ENCODE measurements around the gene URB2. TPM values are rescaled to one million over a fixed set of nuclear protein-coding genes. Genes with fewer than 3 reads are reported as not detected.
A peak's percentile ranks its signal among the peaks of the same experiment; 100 is the strongest.

Gene URB2
- total RNA-seq, 1 experiment from 2014 or later: 14.1 TPM

- Histone ChIP-seq H3K4me1 (ENCODE audit: low read length) (no peaks in the 10 kb centered on the region), H3K27ac (ENCODE audit: low read length) (no peak overlapping the region), H3K4me3 (ENCODE audit: low read length) (no peak overlapping the region), H3K27me3 (ENCODE audit: low read length) (no peaks in the 10 kb centered on the region), H3K9me2 (replicated peaks; ENCODE audit: insufficient read depth, low read length) (no peaks in the 10 kb centered on the region), H3K9ac (ENCODE audit: low read length) (no peak overlapping the region), H3K36me3 (ENCODE audit: insufficient read depth, low read length) (peaks cover 45% of the 10 kb centered on the region), H4K20me1 (ENCODE audit: insufficient read depth, low read depth, low read length) (no peaks in the 10 kb centered on the region), H2AFZ (ENCODE audit: low read length) (no peak overlapping the region), H3K9me3 (ENCODE audit: low read length) (no peaks in the 10 kb centered on the region), H3K4me2 (ENCODE audit: low read depth, low read length, poor library complexity, severe bottlenecking) (no peak overlapping the region), H3K79me2 (ENCODE audit: low read length) (peaks cover 6% of the 10 kb centered on the region)
- peak; percentile 79 for DNase-seq
Measured at GRCh38 chr1:229661022-229661877, 35.2 kb downstream of the URB2 start.

- no peak overlapping the region for H3K9ac ChIP-seq (ENCODE audit: low read length)
- no peaks in the 10 kb centered on the region for H3K4me1 ChIP-seq (ENCODE audit: low read length)
- no peaks in the 10 kb centered on the region for H3K9me2 ChIP-seq (replicated peaks; ENCODE audit: insufficient read depth, low read length)
- H3K36me3 ChIP-seq (ENCODE audit: insufficient read depth, low read length): peaks cover 43% of the 10 kb centered on the region
- H3K9me3 ChIP-seq (ENCODE audit: low read length): no peaks in the 10 kb centered on the region
- H3K79me2 ChIP-seq (ENCODE audit: low read length): peaks cover 6% of the 10 kb centered on the region
- no peak overlapping the region for H2AFZ ChIP-seq (ENCODE audit: low read length)
- peak; percentile 24 for DNase-seq
- H3K4me2 ChIP-seq (ENCODE audit: low read depth, low read length, poor library complexity, severe bottlenecking): no peak overlapping the region
- H3K27me3 ChIP-seq (ENCODE audit: low read length): no peaks in the 10 kb centered on the region
- H4K20me1 ChIP-seq (ENCODE audit: insufficient read depth, low read depth, low read length): no peaks in the 10 kb centered on the region
- H3K4me3 ChIP-seq (ENCODE audit: low read length): no peak overlapping the region
- no peak overlapping the region for H3K27ac ChIP-seq (ENCODE audit: low read length)
Measured at GRCh38 chr1:229661897-229662296, 35.9 kb downstream of the URB2 start.

GRCh38 chr1:229664133-229664689, 38.2 kb downstream of the URB2 start:
- DNase-seq: peak; percentile 40
- Histone ChIP-seq H4K20me1 (ENCODE audit: insufficient read depth, low read depth, low read length) (no peaks in the 10 kb centered on the region), H3K9me2 (replicated peaks; ENCODE audit: insufficient read depth, low read length) (no peaks in the 10 kb centered on the region), H2AFZ (ENCODE audit: low read length) (no peak overlapping the region), H3K9ac (ENCODE audit: low read length) (no peak overlapping the region), H3K27me3 (ENCODE audit: low read length) (no peaks in the 10 kb centered on the region), H3K4me1 (ENCODE audit: low read length) (no peaks in the 10 kb centered on the region), H3K9me3 (ENCODE audit: low read length) (no peaks in the 10 kb centered on the region), H3K36me3 (ENCODE audit: insufficient read depth, low read length) (peaks cover 22% of the 10 kb centered on the region), H3K27ac (ENCODE audit: low read length) (no peak overlapping the region), H3K79me2 (ENCODE audit: low read length) (0 out of 2 replicates have a peak, but pooled peaks cover 2% of the 10 kb centered on the region), H3K4me2 (ENCODE audit: low read depth, low read length, poor library complexity, severe bottlenecking) (no peak overlapping the region), H3K4me3 (ENCODE audit: low read length) (no peak overlapping the region)

- Histone ChIP-seq H3K79me2 (ENCODE audit: low read length) (0 out of 2 replicates have a peak, but pooled peaks cover 2% of the 10 kb centered on the region), H3K9ac (ENCODE audit: low read length) (no peak overlapping the region), H2AFZ (ENCODE audit: low read length) (no peak overlapping the region), H3K4me1 (ENCODE audit: low read length) (no peaks in the 10 kb centered on the region), H4K20me1 (ENCODE audit: insufficient read depth, low read depth, low read length) (no peaks in the 10 kb centered on the region), H3K36me3 (ENCODE audit: insufficient read depth, low read length) (peaks cover 10% of the 10 kb centered on the region; the same call in 1 of the 2 replicates), H3K9me3 (ENCODE audit: low read length) (no peaks in the 10 kb centered on the region), H3K9me2 (replicated peaks; ENCODE audit: insufficient read depth, low read length) (no peaks in the 10 kb centered on the region), H3K4me3 (ENCODE audit: low read length) (no peak overlapping the region), H3K27me3 (ENCODE audit: low read length) (no peaks in the 10 kb centered on the region), H3K4me2 (ENCODE audit: low read depth, low read length, poor library complexity, severe bottlenecking) (no peak overlapping the region), H3K27ac (ENCODE audit: low read length) (no peak overlapping the region)
- DNase-seq: peak; percentile 33
Measured at GRCh38 chr1:229665912-229666558, 40.0 kb downstream of the URB2 start.

- Histone ChIP-seq H3K79me2 (ENCODE audit: low read length) (0 out of 2 replicates have a peak, but pooled peaks cover 2% of the 10 kb centered on the region), H3K4me1 (ENCODE audit: low read length) (no peaks in the 10 kb centered on the region), H3K27ac (ENCODE audit: low read length) (no peak overlapping the region), H3K9me3 (ENCODE audit: low read length) (no peaks in the 10 kb centered on the region), H3K4me2 (ENCODE audit: low read depth, low read length, poor library complexity, severe bottlenecking) (no peak overlapping the region), H3K4me3 (ENCODE audit: low read length) (no peak overlapping the region), H3K27me3 (ENCODE audit: low read length) (no peaks in the 10 kb centered on the region), H3K9ac (ENCODE audit: low read length) (no peak overlapping the region), H3K36me3 (ENCODE audit: insufficient read depth, low read length) (peaks cover 5% of the 10 kb centered on the region; the same call in 1 of the 2 replicates), H2AFZ (ENCODE audit: low read length) (no peak overlapping the region), H3K9me2 (replicated peaks; ENCODE audit: insufficient read depth, low read length) (no peaks in the 10 kb centered on the region), H4K20me1 (ENCODE audit: insufficient read depth, low read depth, low read length) (no peaks in the 10 kb centered on the region)
- peak; percentile 17 for DNase-seq
Measured at GRCh38 chr1:229666585-229666984, 40.5 kb downstream of the URB2 start.

GRCh38 chr1:229669333-229669732, 43.3 kb downstream of the URB2 start:
- no peaks in the 10 kb centered on the region for H3K79me2 ChIP-seq (ENCODE audit: low read length)
- peak; percentile 27 for DNase-seq
- no peaks in the 10 kb centered on the region for H3K36me3 ChIP-seq (ENCODE audit: insufficient read depth, low read length)
- no peak overlapping the region for H3K9ac ChIP-seq (ENCODE audit: low read length)
- no peak overlapping the region for H3K4me2 ChIP-seq (ENCODE audit: low read depth, low read length, poor library complexity, severe bottlenecking)
- H2AFZ ChIP-seq (ENCODE audit: low read length): no peak overlapping the region
- no peak overlapping the region for H3K27ac ChIP-seq (ENCODE audit: low read length)
- no peaks in the 10 kb centered on the region for H3K27me3 ChIP-seq (ENCODE audit: low read length)
- H3K4me3 ChIP-seq (ENCODE audit: low read length): no peak overlapping the region
- H3K9me3 ChIP-seq (ENCODE audit: low read length): no peaks in the 10 kb centered on the region
- H3K9me2 ChIP-seq (replicated peaks; ENCODE audit: insufficient read depth, low read length): no peaks in the 10 kb centered on the region
- no peaks in the 10 kb centered on the region for H4K20me1 ChIP-seq (ENCODE audit: insufficient read depth, low read depth, low read length)
- no peaks in the 10 kb centered on the region for H3K4me1 ChIP-seq (ENCODE audit: low read length)

- H3K4me1 ChIP-seq (ENCODE audit: low read length): no peaks in the 10 kb centered on the region
- no peaks in the 10 kb centered on the region for H3K79me2 ChIP-seq (ENCODE audit: low read length)
- H3K9ac ChIP-seq (ENCODE audit: low read length): no peak overlapping the region
- no peaks in the 10 kb centered on the region for H3K9me2 ChIP-seq (replicated peaks; ENCODE audit: insufficient read depth, low read length)
- H4K20me1 ChIP-seq (ENCODE audit: insufficient read depth, low read depth, low read length): no peaks in the 10 kb centered on the region
- H3K27me3 ChIP-seq (ENCODE audit: low read length): no peaks in the 10 kb centered on the region
- H3K4me3 ChIP-seq (ENCODE audit: low read length): no peak overlapping the region
- H2AFZ ChIP-seq (ENCODE audit: low read length): no peak overlapping the region
- peak; percentile 34 for DNase-seq
- no peak overlapping the region for H3K4me2 ChIP-seq (ENCODE audit: low read depth, low read length, poor library complexity, severe bottlenecking)
- H3K27ac ChIP-seq (ENCODE audit: low read length): no peak overlapping the region
- no peaks in the 10 kb centered on the region for H3K9me3 ChIP-seq (ENCODE audit: low read length)
- H3K36me3 ChIP-seq (ENCODE audit: insufficient read depth, low read length): no peaks in the 10 kb centered on the region
Measured at GRCh38 chr1:229671310-229671709, 45.3 kb downstream of the URB2 start.

GRCh38 chr1:229672246-229672645, 46.2 kb downstream of the URB2 start:
- H3K36me3 ChIP-seq (ENCODE audit: insufficient read depth, low read length): no peaks in the 10 kb centered on the region
- H3K4me1 ChIP-seq (ENCODE audit: low read length): no peaks in the 10 kb centered on the region
- no peaks in the 10 kb centered on the region for H3K9me2 ChIP-seq (replicated peaks; ENCODE audit: insufficient read depth, low read length)
- H3K27ac ChIP-seq (ENCODE audit: low read length): no peak overlapping the region
- no peaks in the 10 kb centered on the region for H3K9me3 ChIP-seq (ENCODE audit: low read length)
- no peaks in the 10 kb centered on the region for H4K20me1 ChIP-seq (ENCODE audit: insufficient read depth, low read depth, low read length)
- no peak overlapping the region for H3K4me2 ChIP-seq (ENCODE audit: low read depth, low read length, poor library complexity, severe bottlenecking)
- H3K79me2 ChIP-seq (ENCODE audit: low read length): no peaks in the 10 kb centered on the region
- no peaks in the 10 kb centered on the region for H3K27me3 ChIP-seq (ENCODE audit: low read length)
- H3K9ac ChIP-seq (ENCODE audit: low read length): no peak overlapping the region
- H2AFZ ChIP-seq (ENCODE audit: low read length): no peak overlapping the region
- no peak overlapping the region for H3K4me3 ChIP-seq (ENCODE audit: low read length)
- DNase-seq: peak; percentile 19
